Measurements from ENCODE around the gene SUPT6H.
A peak's percentile ranks its signal among the peaks of the same experiment; 100 is the strongest.
"Not testable (repeated sequence)": the region's sequence is repeated elsewhere in the genome, so short reads cannot be mapped to it uniquely, and the experiment has no call there.

Gene SUPT6H

DNA sequence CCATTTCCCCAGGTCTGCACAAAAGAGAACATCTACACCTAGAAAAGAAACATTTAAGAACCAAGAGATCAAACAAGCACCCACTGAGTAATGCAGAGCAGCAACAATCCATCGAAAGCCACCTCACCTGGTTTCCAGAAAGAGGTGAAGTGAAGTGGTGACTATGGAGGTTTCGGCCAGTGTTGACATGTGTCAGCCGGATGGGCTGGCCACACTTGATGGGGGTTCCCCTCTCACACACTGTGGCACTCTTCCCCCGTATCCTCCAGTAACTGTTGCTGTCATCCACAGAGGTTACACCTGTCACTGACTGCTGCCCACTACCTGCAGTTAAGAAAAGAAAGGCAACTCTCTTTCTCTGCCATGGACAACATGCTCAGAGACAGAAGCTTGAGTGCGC is 6.8 kb upstream of the SUPT6H start:
- no peak for DNase-seq

DNA sequence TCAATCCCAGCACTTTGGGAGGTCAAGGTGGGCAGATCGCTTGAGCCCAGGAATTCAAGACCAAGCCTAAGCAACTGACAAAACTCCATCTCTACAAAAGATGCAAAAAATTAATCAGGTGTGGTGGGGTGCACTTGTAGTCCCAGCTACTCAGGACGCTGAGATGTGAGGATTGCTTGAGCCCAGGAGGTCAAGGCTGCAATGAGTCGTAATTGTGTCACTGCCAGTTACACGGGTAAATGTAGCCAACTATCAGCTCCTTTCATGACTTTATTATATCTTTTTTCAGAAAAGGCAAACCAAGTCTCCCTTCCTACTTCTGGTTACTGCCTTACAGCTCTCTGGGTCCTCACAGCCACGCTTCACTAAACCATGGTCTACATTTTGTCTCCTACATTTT is 4.2 kb upstream of the SUPT6H start:
- no peak for DNase-seq

DNA sequence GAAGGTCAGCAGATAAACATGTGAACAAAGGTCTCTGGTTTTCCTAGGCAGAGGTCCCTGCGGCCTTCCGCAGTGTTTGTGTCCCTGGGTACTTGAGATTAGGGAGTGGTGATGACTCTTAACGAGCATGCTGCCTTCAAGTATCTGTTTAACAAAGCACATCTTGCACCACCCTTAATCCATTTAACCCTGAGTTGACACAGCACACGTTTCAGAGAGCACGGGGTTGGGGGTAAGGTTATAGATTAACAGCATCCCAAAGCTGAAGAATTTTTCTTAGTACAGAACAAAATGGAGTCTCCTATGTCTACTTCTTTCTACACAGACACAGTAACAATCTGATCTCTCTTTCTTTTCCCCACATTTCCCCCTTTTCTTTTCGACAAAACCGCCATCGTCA is 3.7 kb upstream of the SUPT6H start:
- DNase-seq: not testable (repeated sequence)

DNA sequence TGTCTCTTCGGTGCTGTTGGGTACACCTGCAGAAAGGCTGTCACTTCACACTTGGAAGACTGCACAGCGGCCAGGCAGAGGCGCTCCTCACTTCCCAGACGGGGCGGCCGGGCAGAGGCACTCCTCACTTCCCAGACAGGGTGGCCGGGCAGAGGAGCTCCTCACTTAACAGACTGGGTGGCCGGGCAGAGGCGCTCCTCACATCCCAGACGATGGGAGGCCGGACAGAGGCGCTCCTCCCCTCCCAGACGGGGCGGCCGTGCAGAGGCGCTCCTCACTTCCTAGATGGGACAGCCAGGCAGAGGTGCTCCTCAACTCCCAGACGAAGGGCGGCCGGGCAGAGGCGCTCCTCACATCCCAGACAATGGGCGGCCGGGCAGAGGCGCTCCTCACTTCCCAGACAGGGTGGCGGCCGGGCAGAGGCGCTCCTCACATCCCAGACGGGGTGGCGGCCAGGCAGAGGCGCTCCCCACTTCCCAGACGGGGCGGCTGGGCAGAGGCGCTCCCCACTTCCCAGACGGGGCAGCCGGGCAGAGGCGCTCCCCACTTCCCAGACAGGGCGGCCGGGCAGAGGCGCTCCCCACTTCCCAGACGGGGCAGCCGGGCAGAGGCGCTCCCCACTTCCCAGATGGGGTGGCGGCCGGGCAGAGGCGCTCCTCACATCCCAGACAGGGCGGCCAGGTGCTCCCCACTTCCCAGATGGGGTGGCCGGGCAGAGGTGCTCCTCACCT is 3.1 kb upstream of the SUPT6H start:
- not testable (repeated sequence) for DNase-seq

- not testable (repeated sequence) for DNase-seq
Measured at GRCh38 chr17:28659497-28659881, 2.5 kb upstream of the SUPT6H start.

GRCh38 chr17:28662527-28662829 is 473 bp downstream of the SUPT6H start:
- DNase-seq: no peak

- DNase-seq: no peak
Measured at GRCh38 chr17:28663723-28664122, 1.7 kb downstream of the SUPT6H start.

DNA sequence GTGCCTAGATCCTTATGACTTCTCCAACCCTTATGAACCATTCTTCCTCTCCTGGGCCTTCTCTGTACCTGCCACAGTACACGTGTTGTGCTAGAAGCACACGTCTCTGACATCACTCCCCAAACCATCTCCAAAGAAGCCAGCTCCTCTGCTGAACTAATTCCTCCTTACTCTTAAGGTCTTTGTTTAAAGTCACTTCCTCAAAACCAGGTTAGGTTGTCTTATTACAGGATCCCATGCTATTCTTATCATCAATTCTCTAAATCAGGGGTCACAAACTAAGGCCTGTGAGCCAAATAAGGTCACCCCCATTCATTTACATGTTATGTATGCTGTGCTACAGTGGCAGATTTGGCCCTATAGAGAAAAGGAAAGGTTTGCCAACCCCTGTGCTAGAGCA is 4.0 kb downstream of the SUPT6H start:
- DNase-seq: no peak

GRCh38 chr17:28667870-28668269 is 5.9 kb downstream of the SUPT6H start:
- no peak for DNase-seq

DNA sequence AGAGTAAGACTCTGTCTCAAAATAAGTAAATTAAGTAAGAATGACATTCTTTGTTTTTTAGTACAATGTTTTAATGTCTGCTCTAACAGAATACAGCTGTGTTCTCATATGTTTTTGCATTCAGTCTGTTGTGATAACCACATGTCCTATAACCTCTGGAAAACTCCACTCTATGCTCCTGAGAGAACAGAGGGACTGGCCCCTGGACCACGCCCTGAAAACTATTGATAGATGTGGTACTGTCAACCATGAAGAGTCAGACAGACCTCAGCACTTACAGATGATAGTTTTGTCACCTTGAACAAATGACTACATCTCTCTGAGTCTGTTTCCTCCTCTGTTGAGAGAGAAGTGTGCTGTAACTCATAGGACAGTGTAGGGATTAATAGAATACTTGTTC is 7.9 kb downstream of the SUPT6H start:
- DNase-seq: no peak

- DNase-seq: no peak
Measured at GRCh38 chr17:28675490-28675889, 13.5 kb downstream of the SUPT6H start.

DNA sequence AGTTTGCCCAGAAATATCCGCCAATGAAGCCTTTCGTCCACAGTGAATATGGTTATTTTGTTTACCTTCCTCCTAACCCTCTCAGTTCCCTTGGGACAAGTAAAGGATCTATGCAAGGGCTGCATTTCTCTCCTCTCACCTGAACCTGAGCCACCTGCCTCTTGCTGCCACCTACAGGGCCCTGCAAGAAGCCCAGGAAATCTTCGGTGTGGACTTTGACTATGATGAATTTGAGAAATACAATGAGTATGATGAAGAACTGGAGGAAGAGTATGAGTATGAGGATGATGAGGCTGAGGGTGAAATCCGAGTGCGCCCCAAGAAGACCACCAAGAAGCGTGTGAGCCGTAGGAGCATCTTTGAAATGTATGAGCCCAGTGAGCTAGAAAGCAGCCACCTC is 14.0 kb downstream of the SUPT6H start:
- DNase-seq: no peak

DNA sequence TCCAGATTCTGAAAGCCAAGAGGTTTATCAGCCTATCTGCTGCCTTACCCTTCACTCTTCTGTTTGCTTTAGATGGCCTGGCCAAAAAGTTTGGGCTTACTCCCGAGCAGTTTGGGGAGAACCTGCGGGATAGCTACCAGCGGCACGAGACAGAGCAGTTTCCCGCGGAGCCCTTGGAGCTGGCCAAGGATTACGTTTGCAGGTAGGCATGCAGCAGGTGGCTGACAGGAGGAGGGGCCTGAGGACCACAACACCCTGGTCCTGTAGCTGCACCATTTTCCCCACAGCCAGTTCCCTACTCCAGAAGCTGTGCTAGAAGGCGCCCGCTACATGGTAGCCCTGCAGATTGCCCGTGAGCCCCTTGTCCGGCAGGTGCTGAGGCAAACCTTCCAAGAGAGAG is 20.6 kb downstream of the SUPT6H start:
- no peak for DNase-seq

GRCh38 chr17:28684963-28685362 is 23.0 kb downstream of the SUPT6H start:
- DNase-seq: peak; percentile 41

DNA sequence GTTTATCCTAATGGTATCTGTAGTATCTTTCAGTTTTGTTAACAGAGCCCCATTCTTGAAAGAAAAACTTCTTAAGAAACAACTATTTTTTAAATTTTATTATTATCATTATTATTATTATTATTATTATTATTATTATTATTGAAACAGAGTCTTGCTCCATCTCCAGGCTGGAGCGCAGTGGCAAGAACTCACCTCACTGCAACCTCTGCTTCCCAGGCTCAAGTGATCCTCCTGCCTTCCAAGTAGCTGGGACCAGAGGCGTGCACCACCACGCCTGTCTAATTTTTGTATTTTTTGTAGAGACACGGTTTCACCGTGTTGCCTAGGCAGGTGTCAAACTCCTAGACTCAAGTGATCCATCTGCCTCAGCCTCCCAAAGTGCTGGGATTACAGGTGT is 23.4 kb downstream of the SUPT6H start:
- no peak for DNase-seq

DNA sequence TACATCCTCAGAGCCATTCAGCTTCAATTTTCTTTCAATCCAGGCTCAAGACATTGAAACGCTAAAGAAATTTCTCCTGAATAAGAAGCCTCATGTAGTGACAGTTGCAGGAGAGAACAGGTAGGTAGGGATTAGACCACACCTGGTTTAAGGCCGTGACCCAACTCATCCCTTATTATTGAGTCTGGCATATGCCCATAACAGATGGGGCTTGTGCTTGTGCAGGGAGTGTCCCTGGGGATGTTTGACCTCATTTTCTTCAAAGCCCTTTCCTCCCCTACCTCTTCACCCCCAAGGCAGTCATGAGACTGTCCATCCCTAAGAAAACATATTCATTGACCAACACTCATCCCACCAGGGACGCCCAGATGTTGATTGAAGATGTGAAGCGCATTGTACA is 24.3 kb downstream of the SUPT6H start:
- DNase-seq: no peak

GRCh38 chr17:28688481-28688880 is 26.5 kb downstream of the SUPT6H start:
- no peak for DNase-seq

DNA sequence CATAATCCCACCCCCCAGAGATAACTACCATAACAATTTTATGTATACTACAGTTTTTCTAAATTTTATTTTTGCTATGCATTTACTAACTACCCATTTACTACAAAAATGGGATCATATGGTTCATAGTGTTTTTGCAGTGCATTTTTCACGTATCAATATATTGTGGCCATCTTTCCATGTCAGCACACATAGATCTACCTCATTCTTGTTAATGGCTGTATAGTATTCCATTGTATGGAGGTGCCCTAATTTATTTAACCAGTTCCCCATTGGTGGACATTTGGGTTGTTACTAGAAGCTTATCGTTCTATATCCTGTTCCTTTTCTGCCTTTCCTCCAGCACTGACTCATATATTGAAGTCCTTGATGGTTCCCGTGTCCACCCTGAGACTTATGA is 27.0 kb downstream of the SUPT6H start:
- DNase-seq: no peak

DNA sequence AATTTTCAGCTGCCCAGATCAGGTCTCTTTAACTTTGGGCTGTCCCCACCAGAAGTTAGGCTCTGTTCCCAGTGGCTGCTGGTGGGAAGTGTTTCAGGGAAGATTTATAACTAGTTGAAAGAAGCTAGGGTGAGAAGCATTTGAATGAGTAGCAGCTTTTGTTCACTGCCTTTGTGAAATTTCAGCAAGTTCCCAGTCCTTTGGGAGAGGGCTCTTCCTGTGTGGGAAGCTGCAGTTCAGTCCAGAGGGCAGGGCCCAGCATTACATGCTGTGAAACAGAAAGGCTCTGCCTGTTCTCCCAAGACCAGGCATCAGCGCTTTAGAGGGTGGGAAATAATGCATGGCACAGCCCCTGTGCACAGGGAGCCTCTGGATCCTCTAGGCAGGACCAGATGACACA is 31.9 kb downstream of the SUPT6H start:
- DNase-seq: no peak

DNA sequence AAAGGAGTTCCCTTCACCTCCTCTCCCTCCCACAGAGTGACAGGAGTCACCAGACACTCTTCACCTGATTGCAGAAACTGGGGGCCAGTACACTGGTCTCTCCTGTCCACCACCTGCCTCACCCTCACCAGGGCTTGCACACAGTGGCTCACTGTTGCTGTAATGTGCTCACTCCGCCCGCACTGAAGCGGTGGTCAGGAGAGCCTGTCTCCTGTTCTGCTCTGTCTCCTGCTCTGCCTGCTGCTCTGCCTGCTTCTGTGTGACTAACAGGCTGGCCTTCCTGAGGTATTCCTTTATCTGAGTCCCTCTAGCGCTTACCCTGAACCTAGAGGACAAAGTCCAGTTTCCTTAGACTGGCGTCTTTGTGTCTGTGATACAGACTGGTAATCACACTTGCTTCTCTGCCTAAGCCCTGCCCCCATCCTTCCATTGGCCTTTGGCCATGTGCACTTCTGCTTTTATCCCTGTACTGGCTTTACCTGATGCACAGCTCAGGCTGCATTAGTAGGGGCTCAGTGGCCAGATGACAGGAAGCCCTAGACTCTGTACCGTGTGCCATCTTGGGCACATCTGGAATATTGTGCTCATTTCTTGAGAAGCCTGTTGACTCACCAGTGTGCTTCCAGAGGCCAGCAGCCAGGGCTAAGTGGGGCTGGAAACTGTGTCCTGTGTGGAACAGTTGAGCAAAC is 36.4 kb downstream of the SUPT6H start:
- no peak for DNase-seq

DNA sequence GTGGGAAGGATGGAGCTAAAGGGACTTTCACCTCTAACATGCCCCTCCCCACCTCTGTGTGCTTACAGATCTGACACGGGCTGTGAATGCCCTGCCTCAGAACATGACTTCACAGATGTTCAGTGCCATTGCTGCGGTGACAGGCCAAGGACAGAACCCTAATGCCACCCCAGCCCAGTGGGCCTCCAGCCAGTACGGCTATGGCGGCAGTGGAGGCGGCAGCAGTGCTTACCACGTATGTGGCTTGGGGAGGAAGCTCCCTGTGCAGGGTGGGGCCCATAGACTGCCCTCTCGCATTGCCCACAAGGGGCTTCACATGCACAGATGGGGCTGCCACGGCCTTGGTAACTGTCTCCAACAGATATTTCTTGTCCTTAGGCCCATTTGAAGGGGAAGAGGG is 38.3 kb downstream of the SUPT6H start:
- no peak for DNase-seq

GRCh38 chr17:28700830-28701492 is 39.0 kb downstream of the SUPT6H start:
- no peak for DNase-seq

GRCh38 chr17:28702026-28702751 is 40.2 kb downstream of the SUPT6H start:
- DNase-seq: no peak

DNA sequence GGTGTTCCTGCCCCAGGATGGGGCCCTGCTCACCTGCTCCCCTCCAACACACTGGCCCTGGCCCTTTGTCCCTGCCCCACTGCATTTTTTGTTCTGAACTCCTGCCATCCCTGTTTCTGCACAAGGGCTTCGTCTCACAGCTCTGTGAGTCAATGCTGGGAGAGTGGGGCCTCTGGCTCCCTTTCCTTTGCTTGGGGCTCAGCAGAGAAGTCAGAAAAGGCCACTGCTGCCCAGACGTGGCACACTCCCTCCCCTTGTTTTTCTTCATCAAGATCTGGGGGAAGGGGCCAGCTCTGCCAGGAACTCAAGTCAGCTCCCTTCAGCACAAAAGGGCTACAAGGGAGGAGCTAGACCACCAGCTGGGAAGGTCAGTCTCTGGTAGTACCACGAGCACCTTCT is 40.7 kb downstream of the SUPT6H start:
- DNase-seq: no peak

Data from fibroblast of skin of right quadriceps (primary cell).